Loucy (cell line): ENCODE data around the gene CCDC57.

ENCODE experiments used
- H2AFZ ChIP-seq: fragments of 200-600 bp; sonication (generic); 2 replicates; pipeline ENCODE4 v1.6.0; 2016; ENCODE audit warnings: antibody characterized with exemption, mild to moderate bottlenecking, low read length, moderate library complexity
- H3F3A ChIP-seq: fragments of 200-600 bp; 2 replicates; pipeline ENCODE4 v1.6.0; 2016; ENCODE audit warnings: antibody characterized with exemption, low read depth, mild to moderate bottlenecking
- H3K27me3 ChIP-seq: fragments of 200-600 bp; sonication (generic); 2 replicates; pipeline ENCODE4 v1.6.1; 2014; ENCODE audit warnings: low read length, mild to moderate bottlenecking; ENCODE audit not compliant: insufficient read depth, poor library complexity, severe bottlenecking
- H3K36me3 ChIP-seq: fragments of 200-600 bp; sonication (generic); 2 replicates; pipeline ENCODE4 v1.6.1; 2016; ENCODE audit warnings: low read length; ENCODE audit not compliant: insufficient read depth
- H3K4me1 ChIP-seq: fragments of 200-600 bp; sonication (generic); 2 replicates; pipeline ENCODE4 v1.5.1; 2014; ENCODE audit warnings: low read length, mild to moderate bottlenecking; ENCODE audit not compliant: insufficient read depth, poor library complexity, severe bottlenecking
- H3K4me2 ChIP-seq: fragments of 200-600 bp; sonication (generic); 2 replicates; pipeline ENCODE4 v1.6.0; 2014; ENCODE audit warnings: antibody characterized with exemption, low read length, low read depth, mild to moderate bottlenecking; ENCODE audit not compliant: poor library complexity, severe bottlenecking
- H3K4me3 ChIP-seq: fragments of 200-600 bp; sonication (generic); 2 replicates; pipeline ENCODE4 v1.5.1; 2014; ENCODE audit warnings: low read length, mild to moderate bottlenecking, mixed read lengths; ENCODE audit not compliant: poor library complexity, severe bottlenecking
- H3K79me2 ChIP-seq: fragments of 200-600 bp; sonication (generic); 2 replicates; pipeline ENCODE4 v1.6.1; 2014; ENCODE audit warnings: low read length; ENCODE audit not compliant: insufficient read depth
- H3K9ac ChIP-seq: fragments of 200-600 bp; sonication (generic); 2 replicates; pipeline ENCODE4 v1.6.0; 2014; ENCODE audit warnings: mild to moderate bottlenecking, low read depth, low read length, moderate library complexity; ENCODE audit not compliant: poor library complexity, severe bottlenecking
- H3K9me2 ChIP-seq: fragments of 200-600 bp; sonication (generic); replicated peaks from 2 replicates; pipeline ENCODE4 v1.6.1; 2016; ENCODE audit warnings: low read depth, low read length, mixed read lengths
- H3K9me3 ChIP-seq: fragments of 200-600 bp; sonication (generic); 2 replicates; pipeline ENCODE4 v1.6.1; 2014; ENCODE audit warnings: mild to moderate bottlenecking, antibody characterized with exemption, low read length, low read depth; ENCODE audit not compliant: insufficient read depth
- H4K20me1 ChIP-seq: fragments of 200-600 bp; sonication (generic); 2 replicates; pipeline ENCODE4 v1.6.0; 2014; ENCODE audit warnings: antibody characterized with exemption, low read length, mild to moderate bottlenecking; ENCODE audit not compliant: insufficient read depth, poor library complexity, severe bottlenecking
- EZH2phosphoT487 ChIP-seq: fragments of 200-600 bp; IDR thresholded peaks from 2 replicates; pipeline ENCODE4 v1.6.1; 2018; ENCODE audit warnings: antibody characterized with exemption, mild to moderate bottlenecking, moderate library complexity, borderline replicate concordance
- TF ChIP-seq, protein P1 (sequence below): fragments of 200-600 bp; sonication (generic); conservative IDR thresholded peaks from 2 replicates; pipeline ENCODE4 v1.5.1; 2014; ENCODE audit warnings: mild to moderate bottlenecking, antibody characterized with exemption, low read length

Gene CCDC57

GRCh38 chr17:82103553-82104451 is 108.8 kb downstream of the CCDC57 start:
- H3K4me1 ChIP-seq, result peaks cover 22% of the 10 kb centered on the region
- no peaks in the 10 kb centered on the region for H3K9me2 ChIP-seq
- H3K4me2 ChIP-seq, result no peak overlapping the region
- H4K20me1 ChIP-seq, result peaks cover 4% of the 10 kb centered on the region
- TF ChIP-seq EZH2phosphoT487, result no peak
- TF ChIP-seq, protein P1, sequence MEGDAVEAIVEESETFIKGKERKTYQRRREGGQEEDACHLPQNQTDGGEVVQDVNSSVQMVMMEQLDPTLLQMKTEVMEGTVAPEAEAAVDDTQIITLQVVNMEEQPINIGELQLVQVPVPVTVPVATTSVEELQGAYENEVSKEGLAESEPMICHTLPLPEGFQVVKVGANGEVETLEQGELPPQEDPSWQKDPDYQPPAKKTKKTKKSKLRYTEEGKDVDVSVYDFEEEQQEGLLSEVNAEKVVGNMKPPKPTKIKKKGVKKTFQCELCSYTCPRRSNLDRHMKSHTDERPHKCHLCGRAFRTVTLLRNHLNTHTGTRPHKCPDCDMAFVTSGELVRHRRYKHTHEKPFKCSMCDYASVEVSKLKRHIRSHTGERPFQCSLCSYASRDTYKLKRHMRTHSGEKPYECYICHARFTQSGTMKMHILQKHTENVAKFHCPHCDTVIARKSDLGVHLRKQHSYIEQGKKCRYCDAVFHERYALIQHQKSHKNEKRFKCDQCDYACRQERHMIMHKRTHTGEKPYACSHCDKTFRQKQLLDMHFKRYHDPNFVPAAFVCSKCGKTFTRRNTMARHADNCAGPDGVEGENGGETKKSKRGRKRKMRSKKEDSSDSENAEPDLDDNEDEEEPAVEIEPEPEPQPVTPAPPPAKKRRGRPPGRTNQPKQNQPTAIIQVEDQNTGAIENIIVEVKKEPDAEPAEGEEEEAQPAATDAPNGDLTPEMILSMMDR, result no peak
- H3K27me3 ChIP-seq, result no peaks in the 10 kb centered on the region
- H3K4me3 ChIP-seq, result no peak overlapping the region
- no peak overlapping the region for H2AFZ ChIP-seq
- no peaks in the 10 kb centered on the region for H3F3A ChIP-seq
- peaks cover 16% of the 10 kb centered on the region for H3K79me2 ChIP-seq
- H3K9me3 ChIP-seq, result no peaks in the 10 kb centered on the region
- no peak overlapping the region for H3K9ac ChIP-seq
- H3K36me3 ChIP-seq, result peaks cover 10% of the 10 kb centered on the region; the same call in 1 of the 2 replicates

- no peak overlapping the region for H3K4me2 ChIP-seq
- H3K9me2 ChIP-seq, result no peaks in the 10 kb centered on the region
- no peak overlapping the region for H3K4me3 ChIP-seq
- H3K79me2 ChIP-seq, result peaks cover 23% of the 10 kb centered on the region
- no peak overlapping the region for H2AFZ ChIP-seq
- H3K27me3 ChIP-seq, result no peaks in the 10 kb centered on the region
- no peaks in the 10 kb centered on the region for H3F3A ChIP-seq
- no peaks in the 10 kb centered on the region; the same call in 1 of the 2 replicates for H3K36me3 ChIP-seq
- H3K9me3 ChIP-seq, result no peaks in the 10 kb centered on the region
- peaks cover 22% of the 10 kb centered on the region for H3K4me1 ChIP-seq
- H4K20me1 ChIP-seq, result peaks cover 8% of the 10 kb centered on the region
- TF ChIP-seq EZH2phosphoT487, result no peak
- TF ChIP-seq, protein P1, result no peak
- no peak overlapping the region for H3K9ac ChIP-seq
Measured at GRCh38 chr17:82101767-82102679, 110.6 kb downstream of the CCDC57 start.

DNA sequence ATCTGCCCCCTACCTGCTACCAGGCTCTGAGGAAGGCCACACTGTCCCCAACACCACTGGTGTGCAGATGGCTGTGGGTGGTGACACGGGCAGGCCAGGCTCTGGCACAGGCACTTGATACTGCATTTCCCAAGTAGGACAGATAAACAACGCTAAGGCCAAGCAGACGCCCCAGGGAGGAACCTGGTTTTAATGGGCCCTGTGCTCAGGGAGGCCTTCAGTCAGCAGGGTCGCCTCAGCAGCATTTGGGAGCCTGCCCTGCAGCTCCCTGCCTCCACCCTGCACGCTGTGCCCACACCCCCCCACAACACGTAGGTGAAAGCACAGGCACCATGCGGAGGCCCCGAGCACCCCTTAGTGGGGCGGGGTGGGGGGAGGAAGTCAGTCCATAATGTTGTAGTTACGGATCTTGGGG is 111.3 kb downstream of the CCDC57 start:
- H3K36me3 ChIP-seq, result no peaks in the 10 kb centered on the region
- TF ChIP-seq, protein P1, result no peak
- no peak for TF ChIP-seq EZH2phosphoT487
- H3K27me3 ChIP-seq, result no peaks in the 10 kb centered on the region
- peaks cover 24% of the 10 kb centered on the region for H3K4me1 ChIP-seq
- no peak overlapping the region for H3K4me3 ChIP-seq
- H3K4me2 ChIP-seq, result no peak overlapping the region
- no peak overlapping the region for H3K9ac ChIP-seq
- H3K79me2 ChIP-seq, result peaks cover 30% of the 10 kb centered on the region
- H2AFZ ChIP-seq, result no peak overlapping the region
- no peaks in the 10 kb centered on the region for H3K9me2 ChIP-seq
- H3F3A ChIP-seq, result no peaks in the 10 kb centered on the region
- H3K9me3 ChIP-seq, result no peaks in the 10 kb centered on the region
- peaks cover 15% of the 10 kb centered on the region for H4K20me1 ChIP-seq
